HL-60 (cell line): ENCODE measurements around the gene SNCA.

ENCODE experiments used
- DNase-seq, 2 experiments: peaks; one replicate each; pipeline ENCODE4 v3.0.0-alpha.2; 2010 to 2020; ENCODE audit warnings: low read depth in 1 of 2, low spot score in 1 of 2
- H3K27ac ChIP-seq: fragments of 250-450 bp; sonication (Bioruptor Pico); replicated peaks from 2 replicates; pipeline ENCODE4 v1.5.1; 2020; ENCODE audit warnings: mild to moderate bottlenecking, moderate library complexity
- H3K27me3 ChIP-seq: fragments of 250-450 bp; sonication (Bioruptor Pico); 2 replicates; pipeline ENCODE4 v1.5.1; 2021; ENCODE audit warnings: mild to moderate bottlenecking, moderate library complexity; ENCODE audit not compliant: insufficient read depth, poor library complexity, severe bottlenecking
- H3K4me3 ChIP-seq: replicated peaks from 2 replicates; pipeline ENCODE4 v1.5.1; 2011; ENCODE audit warnings: mild to moderate bottlenecking, control low read depth, low read length; ENCODE audit not compliant: insufficient read depth
- CTCF ChIP-seq: IDR thresholded peaks from one replicate; pipeline ENCODE4 v1.5.1; 2011; ENCODE audit warnings: low read length, control low read depth, inconsistent platforms; ENCODE audit not compliant: insufficient read depth
- GABPA ChIP-seq: IDR thresholded peaks from 2 replicates; pipeline ENCODE4 v1.6.1; 2012; ENCODE audit warnings: low read depth
- POLR2AphosphoS5 ChIP-seq: IDR thresholded peaks from 2 replicates; pipeline ENCODE4 v1.6.1; 2012; ENCODE audit warnings: low read depth
- SPI1 ChIP-seq: IDR thresholded peaks from 2 replicates; pipeline ENCODE4 v1.6.1; 2012; ENCODE audit warnings: low read depth, mild to moderate bottlenecking, borderline replicate concordance
- TF ChIP-seq, protein P1 (sequence below): IDR thresholded peaks from 2 replicates; pipeline ENCODE4 v1.6.1; 2012; ENCODE audit warnings: low read depth; ENCODE audit not compliant: insufficient replicate concordance

Gene SNCA

GRCh38 chr4:89837993-89838390, 1.0 kb upstream of the SNCA start:
- TF ChIP-seq GABPA (no peak), SPI1 (no peak), CTCF (no peak), POLR2AphosphoS5 (no peak)
- TF ChIP-seq, protein P1, sequence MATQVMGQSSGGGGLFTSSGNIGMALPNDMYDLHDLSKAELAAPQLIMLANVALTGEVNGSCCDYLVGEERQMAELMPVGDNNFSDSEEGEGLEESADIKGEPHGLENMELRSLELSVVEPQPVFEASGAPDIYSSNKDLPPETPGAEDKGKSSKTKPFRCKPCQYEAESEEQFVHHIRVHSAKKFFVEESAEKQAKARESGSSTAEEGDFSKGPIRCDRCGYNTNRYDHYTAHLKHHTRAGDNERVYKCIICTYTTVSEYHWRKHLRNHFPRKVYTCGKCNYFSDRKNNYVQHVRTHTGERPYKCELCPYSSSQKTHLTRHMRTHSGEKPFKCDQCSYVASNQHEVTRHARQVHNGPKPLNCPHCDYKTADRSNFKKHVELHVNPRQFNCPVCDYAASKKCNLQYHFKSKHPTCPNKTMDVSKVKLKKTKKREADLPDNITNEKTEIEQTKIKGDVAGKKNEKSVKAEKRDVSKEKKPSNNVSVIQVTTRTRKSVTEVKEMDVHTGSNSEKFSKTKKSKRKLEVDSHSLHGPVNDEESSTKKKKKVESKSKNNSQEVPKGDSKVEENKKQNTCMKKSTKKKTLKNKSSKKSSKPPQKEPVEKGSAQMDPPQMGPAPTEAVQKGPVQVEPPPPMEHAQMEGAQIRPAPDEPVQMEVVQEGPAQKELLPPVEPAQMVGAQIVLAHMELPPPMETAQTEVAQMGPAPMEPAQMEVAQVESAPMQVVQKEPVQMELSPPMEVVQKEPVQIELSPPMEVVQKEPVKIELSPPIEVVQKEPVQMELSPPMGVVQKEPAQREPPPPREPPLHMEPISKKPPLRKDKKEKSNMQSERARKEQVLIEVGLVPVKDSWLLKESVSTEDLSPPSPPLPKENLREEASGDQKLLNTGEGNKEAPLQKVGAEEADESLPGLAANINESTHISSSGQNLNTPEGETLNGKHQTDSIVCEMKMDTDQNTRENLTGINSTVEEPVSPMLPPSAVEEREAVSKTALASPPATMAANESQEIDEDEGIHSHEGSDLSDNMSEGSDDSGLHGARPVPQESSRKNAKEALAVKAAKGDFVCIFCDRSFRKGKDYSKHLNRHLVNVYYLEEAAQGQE = no peak
- no peak for DNase-seq
- H3K27ac ChIP-seq = no peak overlapping the region
- peaks cover 38% of the 10 kb centered on the region for H3K27me3 ChIP-seq
- H3K4me3 ChIP-seq = no peak overlapping the region

- H3K27me3 ChIP-seq = peaks cover 38% of the 10 kb centered on the region
- no peak for TF ChIP-seq POLR2AphosphoS5
- TF ChIP-seq, protein P1 = no peak
- DNase-seq = no peak
- peak overlapping the region; percentile 37 for H3K4me3 ChIP-seq
- H3K27ac ChIP-seq = no peak overlapping the region
Measured at GRCh38 chr4:89837385-89837992, 528 bp upstream of the SNCA start.

DNA sequence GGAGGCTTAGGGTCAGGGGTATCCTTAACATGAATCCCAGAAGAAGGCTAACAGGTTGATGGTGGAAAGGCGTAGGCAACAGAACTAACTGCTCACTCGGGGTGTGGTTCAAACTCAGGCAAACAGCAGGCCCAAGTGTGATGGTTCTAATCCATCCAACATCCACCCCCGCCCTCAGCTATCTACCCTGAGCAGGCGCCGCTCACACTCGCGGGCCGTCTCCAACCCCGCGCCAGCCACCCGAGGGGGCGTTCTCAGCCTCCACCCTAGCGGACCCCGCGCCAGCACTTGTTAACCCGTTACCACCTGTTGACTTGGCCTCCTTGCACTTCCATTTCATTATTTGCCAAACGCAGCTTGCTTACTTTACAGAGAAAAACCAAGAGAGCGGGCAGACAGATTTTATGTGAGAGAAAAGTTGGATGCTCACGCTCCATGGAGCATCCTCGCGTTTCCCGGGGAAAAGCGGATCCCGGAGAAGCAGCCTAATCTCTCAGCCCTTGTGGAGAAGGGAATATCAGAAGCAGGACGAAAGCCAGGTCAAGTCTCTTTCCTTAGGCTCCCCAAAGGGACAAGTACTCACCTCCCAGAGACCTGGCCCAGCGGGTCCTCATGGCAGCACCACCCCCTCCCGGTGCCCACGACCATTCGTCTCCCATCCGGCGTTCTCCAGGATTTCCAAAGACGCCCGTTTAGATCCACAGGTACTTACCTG, 773 bp downstream of the SNCA start:
- no peak overlapping the region for H3K4me3 ChIP-seq
- TF ChIP-seq CTCF (no peak), POLR2AphosphoS5 (no peak), SPI1 (no peak), GABPA (no peak)
- TF ChIP-seq, protein P1 = no peak
- H3K27me3 ChIP-seq = peaks cover 38% of the 10 kb centered on the region
- DNase-seq = no peak
- no peak overlapping the region for H3K27ac ChIP-seq
